ENCODE results near the gene RPS10.

DNA sequence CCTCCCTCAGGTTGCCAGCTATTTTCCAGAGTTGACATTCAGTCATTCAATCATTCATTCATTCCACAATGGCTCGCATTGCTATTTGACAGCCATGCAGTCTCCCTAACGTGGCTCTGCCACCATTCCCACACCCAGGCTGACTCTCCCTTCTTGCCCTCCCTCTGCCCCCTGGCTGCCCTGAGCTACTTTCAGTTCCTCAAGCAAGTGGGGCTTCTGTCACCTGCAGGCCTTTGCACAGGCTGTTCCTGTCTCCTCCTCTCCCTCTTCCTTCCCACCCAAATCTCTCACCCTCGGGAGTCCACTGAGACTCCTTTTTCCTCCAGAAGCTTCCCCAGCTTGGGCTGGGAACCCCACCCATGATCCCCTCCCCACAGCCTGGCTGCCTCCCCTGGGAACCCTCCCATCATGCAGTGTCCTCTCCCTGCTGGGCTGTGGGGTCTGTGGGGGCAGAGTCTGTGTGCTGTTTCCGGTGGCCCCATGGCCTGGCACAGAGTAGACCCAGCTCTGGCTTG, 42.6 kb upstream of the RPS10 start:
- TF ChIP-seq, protein P1, sequence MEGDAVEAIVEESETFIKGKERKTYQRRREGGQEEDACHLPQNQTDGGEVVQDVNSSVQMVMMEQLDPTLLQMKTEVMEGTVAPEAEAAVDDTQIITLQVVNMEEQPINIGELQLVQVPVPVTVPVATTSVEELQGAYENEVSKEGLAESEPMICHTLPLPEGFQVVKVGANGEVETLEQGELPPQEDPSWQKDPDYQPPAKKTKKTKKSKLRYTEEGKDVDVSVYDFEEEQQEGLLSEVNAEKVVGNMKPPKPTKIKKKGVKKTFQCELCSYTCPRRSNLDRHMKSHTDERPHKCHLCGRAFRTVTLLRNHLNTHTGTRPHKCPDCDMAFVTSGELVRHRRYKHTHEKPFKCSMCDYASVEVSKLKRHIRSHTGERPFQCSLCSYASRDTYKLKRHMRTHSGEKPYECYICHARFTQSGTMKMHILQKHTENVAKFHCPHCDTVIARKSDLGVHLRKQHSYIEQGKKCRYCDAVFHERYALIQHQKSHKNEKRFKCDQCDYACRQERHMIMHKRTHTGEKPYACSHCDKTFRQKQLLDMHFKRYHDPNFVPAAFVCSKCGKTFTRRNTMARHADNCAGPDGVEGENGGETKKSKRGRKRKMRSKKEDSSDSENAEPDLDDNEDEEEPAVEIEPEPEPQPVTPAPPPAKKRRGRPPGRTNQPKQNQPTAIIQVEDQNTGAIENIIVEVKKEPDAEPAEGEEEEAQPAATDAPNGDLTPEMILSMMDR (IDR thresholded peaks at IDR 0.05): no peak
- TF ChIP-seq POLR2A (IDR thresholded peaks at IDR 0.05): no peak
